B cell (primary cell): ENCODE results near the gene FKBP9.

Experiments
- EZH2 ChIP-seq: IDR thresholded peaks from 2 replicates; pipeline ENCODE4 v1.6.1; 2012; ENCODE audit warnings: borderline replicate concordance, low read depth, mild to moderate bottlenecking, moderate library complexity, low read length; ENCODE audit not compliant: insufficient read depth, poor library complexity, severe bottlenecking
- TF ChIP-seq, protein P1 (sequence below): fragments of 200-600 bp; IDR thresholded peaks from one replicate; pipeline ENCODE4 v1.8.0; 2022; ENCODE audit warnings: antibody characterized with exemption, mild to moderate bottlenecking

DNA sequence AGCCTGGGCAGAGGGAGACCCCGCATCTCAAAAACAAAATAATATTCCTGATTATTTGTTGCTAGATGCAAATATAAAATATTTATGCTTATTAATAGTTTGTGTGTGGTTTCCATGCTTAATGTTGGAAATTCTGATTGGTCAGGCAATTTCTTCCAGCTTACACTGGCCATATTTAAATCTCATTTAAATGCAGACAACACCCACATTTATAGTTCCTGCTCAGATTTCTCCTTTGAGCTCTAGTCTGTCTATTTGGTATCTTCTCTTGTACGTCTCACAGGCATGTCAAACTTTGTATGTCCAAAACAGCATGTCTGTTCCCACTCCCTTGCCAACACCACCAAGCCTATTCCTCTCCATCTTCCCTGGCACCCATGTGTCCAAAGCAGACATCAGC is 52.5 kb downstream of the FKBP9 start:
- TF ChIP-seq, protein P1, sequence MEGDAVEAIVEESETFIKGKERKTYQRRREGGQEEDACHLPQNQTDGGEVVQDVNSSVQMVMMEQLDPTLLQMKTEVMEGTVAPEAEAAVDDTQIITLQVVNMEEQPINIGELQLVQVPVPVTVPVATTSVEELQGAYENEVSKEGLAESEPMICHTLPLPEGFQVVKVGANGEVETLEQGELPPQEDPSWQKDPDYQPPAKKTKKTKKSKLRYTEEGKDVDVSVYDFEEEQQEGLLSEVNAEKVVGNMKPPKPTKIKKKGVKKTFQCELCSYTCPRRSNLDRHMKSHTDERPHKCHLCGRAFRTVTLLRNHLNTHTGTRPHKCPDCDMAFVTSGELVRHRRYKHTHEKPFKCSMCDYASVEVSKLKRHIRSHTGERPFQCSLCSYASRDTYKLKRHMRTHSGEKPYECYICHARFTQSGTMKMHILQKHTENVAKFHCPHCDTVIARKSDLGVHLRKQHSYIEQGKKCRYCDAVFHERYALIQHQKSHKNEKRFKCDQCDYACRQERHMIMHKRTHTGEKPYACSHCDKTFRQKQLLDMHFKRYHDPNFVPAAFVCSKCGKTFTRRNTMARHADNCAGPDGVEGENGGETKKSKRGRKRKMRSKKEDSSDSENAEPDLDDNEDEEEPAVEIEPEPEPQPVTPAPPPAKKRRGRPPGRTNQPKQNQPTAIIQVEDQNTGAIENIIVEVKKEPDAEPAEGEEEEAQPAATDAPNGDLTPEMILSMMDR = no peak
- no peak for TF ChIP-seq EZH2
